Testis (tissue), 2 donors: Measurements from ENCODE around the gene LMO2.

ENCODE experiments used
- CTCF ChIP-seq, 3 experiments: fragments of 450-650 bp in 2 of 3; fragments of 200-600 bp in 1 of 3; sonication (generic) in 1 of 3; IDR thresholded peaks; one replicate each; pipeline ENCODE4 v1.5.1; 2016 to 2019; ENCODE audit warnings: antibody characterized with exemption in 3 of 3, mild to moderate bottlenecking in 2 of 3, moderate library complexity in 1 of 3
- POLR2A ChIP-seq: fragments of 450-650 bp; IDR thresholded peaks from one replicate; pipeline ENCODE4 v1.6.1; 2017; ENCODE audit warnings: antibody characterized with exemption, mild to moderate bottlenecking, moderate library complexity

GRCh38 chr11:33928564-33928963 lies 36.7 kb upstream of the LMO2 start:
- TF ChIP-seq CTCF (IDR thresholded peaks at IDR 0.05) (no peak), POLR2A (no peak)
